ENCODE data around the gene VPS26C. TPM values are rescaled to one million over a fixed set of nuclear protein-coding genes. Genes with fewer than 3 reads are reported as not detected.

The VPS26C gene
- total RNA-seq, 1 donor from 2014 or later: 59.4 TPM

- H3K27me3 Mint-ChIP-seq (ENCODE audit: low read depth): no peaks in the 10 kb centered on the region
- intact Hi-C loops (cut with micrococcal nuclease): loop anchor here (1.0 kb wide), 2 partner anchors 9 to 37 kb away; partner anchors contain the start of gene VPS26C
- H3K4me3 Mint-ChIP-seq (ENCODE audit: low read depth): peak overlapping the region; percentile 93
- peak; percentile 87 for DNase-seq (ENCODE audit: low spot score)
- peak overlapping the region; percentile 99 for H3K27ac Mint-ChIP-seq
- peaks cover 48% of the 10 kb centered on the region for H3K36me3 Mint-ChIP-seq (ENCODE audit: low read depth)
- H3K9me3 Mint-ChIP-seq: no peaks in the 10 kb centered on the region
- peaks cover 40% of the 10 kb centered on the region for H3K4me1 Mint-ChIP-seq (ENCODE audit: low read depth)
These were observed 8.9 kb downstream of the VPS26C start for GRCh38 chr21:37257967-37258877.

GRCh38 chr21:37257511-37257966, 9.6 kb downstream of the VPS26C start:
- intact Hi-C loops (cut with micrococcal nuclease): no loop called here

GRCh38 chr21:37253991-37254390, 13.1 kb downstream of the VPS26C start:
- Mint-ChIP-seq H3K27me3 (ENCODE audit: low read depth) (no peaks in the 10 kb centered on the region), H3K9me3 (no peaks in the 10 kb centered on the region), H3K27ac (peak overlapping the region; percentile 47), H3K36me3 (ENCODE audit: low read depth) (peaks cover 37% of the 10 kb centered on the region), H3K4me1 (ENCODE audit: low read depth) (peaks cover 48% of the 10 kb centered on the region), H3K4me3 (ENCODE audit: low read depth) (no peak overlapping the region)
- no peak for DNase-seq (ENCODE audit: low spot score)
- intact Hi-C loops (cut with micrococcal nuclease): no loop called here

More at GRCh38 chr21:37257511-37257966, 9.6 kb downstream of the VPS26C start:
- Mint-ChIP-seq H3K27me3 (ENCODE audit: low read depth) (no peaks in the 10 kb centered on the region), H3K9me3 (no peaks in the 10 kb centered on the region), H3K36me3 (ENCODE audit: low read depth) (peaks cover 47% of the 10 kb centered on the region), H3K4me3 (ENCODE audit: low read depth) (peak overlapping the region; percentile 93), H3K27ac (peak overlapping the region; percentile 99), H3K4me1 (ENCODE audit: low read depth) (peaks cover 42% of the 10 kb centered on the region)
- DNase-seq (ENCODE audit: low spot score): no peak

DNA sequence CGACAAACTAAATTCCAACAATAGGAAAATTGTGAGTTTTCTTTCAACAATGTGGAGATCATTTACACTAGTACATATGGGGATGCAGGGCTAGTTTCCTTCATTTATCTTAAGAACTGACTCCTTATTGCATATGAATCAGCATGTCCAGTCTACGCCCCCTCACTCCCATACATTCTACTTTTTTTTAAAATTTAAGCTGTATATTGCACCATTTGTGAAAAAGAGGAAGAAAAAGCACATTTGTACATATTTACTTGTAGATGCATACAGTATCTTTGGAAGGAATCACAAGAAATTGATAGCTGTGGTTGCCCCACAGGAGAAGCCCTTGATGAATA, 15.9 kb downstream of the VPS26C start:
- no peak for DNase-seq (ENCODE audit: low spot score)
- Mint-ChIP-seq H3K27ac (no peak overlapping the region), H3K36me3 (ENCODE audit: low read depth) (peaks cover 45% of the 10 kb centered on the region), H3K9me3 (no peaks in the 10 kb centered on the region), H3K4me1 (ENCODE audit: low read depth) (peaks cover 50% of the 10 kb centered on the region), H3K4me3 (ENCODE audit: low read depth) (no peak overlapping the region), H3K27me3 (ENCODE audit: low read depth) (no peaks in the 10 kb centered on the region)
- intact Hi-C loops (cut with micrococcal nuclease): no loop called here

GRCh38 chr21:37249112-37249904, 17.8 kb downstream of the VPS26C start:
- intact Hi-C loops (cut with micrococcal nuclease): no loop called here
- Mint-ChIP-seq H3K9me3 (peaks cover 5% of the 10 kb centered on the region), H3K4me1 (ENCODE audit: low read depth) (peaks cover 60% of the 10 kb centered on the region), H3K4me3 (ENCODE audit: low read depth) (no peak overlapping the region), H3K27me3 (ENCODE audit: low read depth) (no peaks in the 10 kb centered on the region), H3K36me3 (ENCODE audit: low read depth) (peaks cover 54% of the 10 kb centered on the region), H3K27ac (peak overlapping the region; percentile 24)
- no peak for DNase-seq (ENCODE audit: low spot score)

GRCh38 chr21:37248298-37248697, 18.8 kb downstream of the VPS26C start:
- H3K4me1 Mint-ChIP-seq (ENCODE audit: low read depth): peaks cover 65% of the 10 kb centered on the region
- no peak overlapping the region for H3K4me3 Mint-ChIP-seq (ENCODE audit: low read depth)
- no peak for DNase-seq (ENCODE audit: low spot score)
- intact Hi-C loops (cut with micrococcal nuclease): no loop called here
- peaks cover 60% of the 10 kb centered on the region for H3K36me3 Mint-ChIP-seq (ENCODE audit: low read depth)
- H3K27me3 Mint-ChIP-seq (ENCODE audit: low read depth): no peaks in the 10 kb centered on the region
- H3K9me3 Mint-ChIP-seq: peaks cover 5% of the 10 kb centered on the region
- H3K27ac Mint-ChIP-seq: no peak overlapping the region

DNA sequence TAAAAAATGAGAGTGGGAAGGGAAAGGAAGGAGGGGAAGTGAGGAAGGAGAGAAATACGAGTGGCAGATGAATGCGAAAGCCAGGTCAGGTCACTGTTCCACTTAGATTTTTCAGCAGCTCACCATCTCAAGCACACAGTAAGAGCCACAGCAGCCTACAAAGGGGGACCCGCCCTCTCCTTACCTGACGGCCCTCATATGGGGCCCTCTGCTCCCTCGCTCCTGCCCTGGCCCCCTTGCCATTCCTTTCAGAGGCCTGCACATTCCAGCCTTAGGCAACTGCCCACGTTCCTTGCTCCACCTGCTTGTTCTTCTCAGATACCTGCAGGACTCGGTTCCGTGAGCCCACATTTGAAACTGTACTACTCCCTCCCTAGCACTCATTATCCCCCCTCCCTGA, 22.0 kb downstream of the VPS26C start:
- intact Hi-C loops (cut with micrococcal nuclease): no loop called here
- peak overlapping the region; percentile 67 for H3K4me3 Mint-ChIP-seq (ENCODE audit: low read depth)
- H3K4me1 Mint-ChIP-seq (ENCODE audit: low read depth): peaks cover 70% of the 10 kb centered on the region
- H3K27ac Mint-ChIP-seq: peak overlapping the region; percentile 65
- H3K9me3 Mint-ChIP-seq: peaks cover 5% of the 10 kb centered on the region
- H3K27me3 Mint-ChIP-seq (ENCODE audit: low read depth): no peaks in the 10 kb centered on the region
- H3K36me3 Mint-ChIP-seq (ENCODE audit: low read depth): peaks cover 69% of the 10 kb centered on the region
- DNase-seq (ENCODE audit: low spot score): no peak

DNA sequence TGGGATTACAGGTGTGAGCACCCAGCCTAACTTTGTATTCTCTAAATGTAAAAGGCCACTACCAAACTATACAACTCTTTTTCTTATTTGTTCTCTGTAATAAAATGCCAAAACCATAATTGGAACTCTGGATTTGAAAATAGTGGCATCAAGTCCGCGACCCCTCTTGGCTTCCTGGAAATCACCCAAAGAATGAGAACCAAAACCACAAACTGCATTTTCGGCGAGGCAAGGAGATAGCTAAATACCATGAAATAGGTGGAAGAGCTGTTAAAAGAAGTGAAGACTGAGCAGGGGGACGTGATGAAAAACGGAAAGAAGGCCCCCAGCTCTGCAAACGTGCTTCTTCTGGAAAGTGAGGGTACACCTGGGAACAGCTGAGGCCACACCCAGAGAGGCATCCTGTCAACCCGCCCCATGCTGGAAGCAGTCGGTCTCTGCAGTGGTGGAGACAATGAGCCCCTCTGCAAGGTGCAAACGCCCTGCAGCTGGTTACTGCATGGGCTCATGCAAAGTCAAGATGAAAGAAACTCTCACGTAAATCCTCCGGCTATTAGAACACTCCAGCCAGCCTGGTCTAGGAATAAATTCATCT, 22.5 kb downstream of the VPS26C start:
- peaks cover 5% of the 10 kb centered on the region for H3K9me3 Mint-ChIP-seq
- intact Hi-C loops (cut with micrococcal nuclease): no loop called here
- H3K27ac Mint-ChIP-seq: peak overlapping the region; percentile 65
- DNase-seq (ENCODE audit: low spot score): no peak
- H3K4me1 Mint-ChIP-seq (ENCODE audit: low read depth): peaks cover 67% of the 10 kb centered on the region
- peak overlapping the region; percentile 67 for H3K4me3 Mint-ChIP-seq (ENCODE audit: low read depth)
- peaks cover 68% of the 10 kb centered on the region for H3K36me3 Mint-ChIP-seq (ENCODE audit: low read depth)
- H3K27me3 Mint-ChIP-seq (ENCODE audit: low read depth): no peaks in the 10 kb centered on the region

DNA sequence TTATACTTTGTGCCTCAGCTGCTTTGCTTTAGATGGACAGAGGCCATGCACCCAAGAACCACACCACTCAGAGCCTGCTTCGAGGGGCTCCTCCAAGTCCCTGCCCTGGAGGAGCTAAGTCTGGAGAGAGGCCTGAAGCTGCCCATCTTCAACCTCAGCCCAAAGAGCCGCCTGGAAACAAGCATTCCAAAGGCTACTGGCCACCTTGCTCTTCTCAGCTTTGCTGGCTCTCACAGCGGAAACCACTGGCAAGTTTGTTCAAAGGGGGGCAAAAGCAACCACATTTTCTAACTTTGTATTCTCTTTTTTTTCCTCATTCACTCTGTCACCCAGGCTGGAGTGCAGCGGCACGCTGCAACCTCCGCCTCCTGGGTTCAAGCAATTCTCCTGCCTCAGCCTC, 23.2 kb downstream of the VPS26C start:
- H3K4me1 Mint-ChIP-seq (ENCODE audit: low read depth): peaks cover 66% of the 10 kb centered on the region
- H3K27me3 Mint-ChIP-seq (ENCODE audit: low read depth): no peaks in the 10 kb centered on the region
- intact Hi-C loops (cut with micrococcal nuclease): no loop called here
- H3K4me3 Mint-ChIP-seq (ENCODE audit: low read depth): peak overlapping the region; percentile 67
- no peak for DNase-seq (ENCODE audit: low spot score)
- peaks cover 5% of the 10 kb centered on the region for H3K9me3 Mint-ChIP-seq
- peaks cover 68% of the 10 kb centered on the region for H3K36me3 Mint-ChIP-seq (ENCODE audit: low read depth)
- peak overlapping the region; percentile 65 for H3K27ac Mint-ChIP-seq

DNA sequence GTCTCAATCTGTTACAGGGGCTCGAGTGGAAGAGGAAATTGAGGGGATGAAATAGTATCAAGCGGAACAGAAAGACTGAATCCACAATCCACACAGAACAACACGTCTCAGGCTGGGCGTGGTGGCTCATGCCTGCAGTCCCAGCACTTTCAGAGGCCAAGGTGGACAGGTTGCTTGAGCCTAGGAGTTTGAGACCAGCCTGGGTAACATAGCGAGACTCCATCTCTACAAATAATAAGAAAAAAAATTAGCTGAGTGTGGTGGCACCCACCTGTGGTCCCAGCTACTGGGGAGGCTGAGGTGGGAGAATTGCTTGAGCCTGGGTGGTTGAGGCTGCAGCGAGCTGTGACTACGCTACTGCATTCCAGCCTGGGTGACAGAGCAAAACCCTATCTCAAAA, 25.7 kb downstream of the VPS26C start:
- no peaks in the 10 kb centered on the region for H3K27me3 Mint-ChIP-seq (ENCODE audit: low read depth)
- no peak overlapping the region for H3K4me3 Mint-ChIP-seq (ENCODE audit: low read depth)
- peaks cover 81% of the 10 kb centered on the region for H3K36me3 Mint-ChIP-seq (ENCODE audit: low read depth)
- no peak for DNase-seq (ENCODE audit: low spot score)
- peaks cover 76% of the 10 kb centered on the region for H3K4me1 Mint-ChIP-seq (ENCODE audit: low read depth)
- peak overlapping the region; percentile 10 for H3K27ac Mint-ChIP-seq
- peaks cover 5% of the 10 kb centered on the region for H3K9me3 Mint-ChIP-seq
- intact Hi-C loops (cut with micrococcal nuclease): no loop called here

GRCh38 chr21:37240978-37241377, 26.2 kb downstream of the VPS26C start:
- H3K27me3 Mint-ChIP-seq (ENCODE audit: low read depth): no peaks in the 10 kb centered on the region
- no peak for DNase-seq (ENCODE audit: low spot score)
- no peak overlapping the region for H3K4me3 Mint-ChIP-seq (ENCODE audit: low read depth)
- no peak overlapping the region for H3K27ac Mint-ChIP-seq
- peaks cover 80% of the 10 kb centered on the region for H3K36me3 Mint-ChIP-seq (ENCODE audit: low read depth)
- intact Hi-C loops (cut with micrococcal nuclease): no loop called here
- H3K4me1 Mint-ChIP-seq (ENCODE audit: low read depth): peaks cover 71% of the 10 kb centered on the region
- H3K9me3 Mint-ChIP-seq: peaks cover 5% of the 10 kb centered on the region

DNA sequence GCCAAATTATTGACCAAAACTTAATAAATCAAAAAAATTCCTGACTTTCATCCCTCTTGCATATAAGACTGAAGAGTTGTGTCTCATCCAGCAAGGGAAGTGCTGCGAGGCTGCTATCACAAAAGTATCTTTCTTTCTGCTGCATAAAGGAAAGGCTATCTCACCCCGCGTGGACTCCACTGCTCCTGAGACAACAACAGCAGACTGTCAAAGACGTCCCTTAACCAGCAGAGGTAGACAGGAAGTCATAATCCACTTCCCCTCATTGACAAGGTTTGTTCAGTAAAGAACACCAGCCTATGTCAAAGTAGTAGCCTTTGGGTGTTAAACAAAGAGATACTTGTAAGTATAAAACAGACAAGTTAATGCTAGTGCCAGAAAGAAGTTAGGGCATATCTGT, 29.4 kb downstream of the VPS26C start:
- DNase-seq (ENCODE audit: low spot score): no peak
- Mint-ChIP-seq H3K9me3 (no peaks in the 10 kb centered on the region), H3K36me3 (ENCODE audit: low read depth) (peaks cover 68% of the 10 kb centered on the region), H3K27ac (peak overlapping the region; percentile 75), H3K4me1 (ENCODE audit: low read depth) (peaks cover 39% of the 10 kb centered on the region), H3K4me3 (ENCODE audit: low read depth) (no peak overlapping the region), H3K27me3 (ENCODE audit: low read depth) (no peaks in the 10 kb centered on the region)
- intact Hi-C loops (cut with micrococcal nuclease): no loop called here
